GM19043 (cell line): ENCODE results near the gene CAGE1.
A peak's percentile ranks its signal among the peaks of the same experiment; 100 is the strongest.

Experiments
- ATAC-seq: cut with Tn5 transposase; IDR thresholded peaks from one replicate; pipeline ENCODE4 v1.9.1; 2021; ENCODE audit warnings: low read depth; ENCODE audit not compliant: unreplicated experiment

The CAGE1 gene

DNA sequence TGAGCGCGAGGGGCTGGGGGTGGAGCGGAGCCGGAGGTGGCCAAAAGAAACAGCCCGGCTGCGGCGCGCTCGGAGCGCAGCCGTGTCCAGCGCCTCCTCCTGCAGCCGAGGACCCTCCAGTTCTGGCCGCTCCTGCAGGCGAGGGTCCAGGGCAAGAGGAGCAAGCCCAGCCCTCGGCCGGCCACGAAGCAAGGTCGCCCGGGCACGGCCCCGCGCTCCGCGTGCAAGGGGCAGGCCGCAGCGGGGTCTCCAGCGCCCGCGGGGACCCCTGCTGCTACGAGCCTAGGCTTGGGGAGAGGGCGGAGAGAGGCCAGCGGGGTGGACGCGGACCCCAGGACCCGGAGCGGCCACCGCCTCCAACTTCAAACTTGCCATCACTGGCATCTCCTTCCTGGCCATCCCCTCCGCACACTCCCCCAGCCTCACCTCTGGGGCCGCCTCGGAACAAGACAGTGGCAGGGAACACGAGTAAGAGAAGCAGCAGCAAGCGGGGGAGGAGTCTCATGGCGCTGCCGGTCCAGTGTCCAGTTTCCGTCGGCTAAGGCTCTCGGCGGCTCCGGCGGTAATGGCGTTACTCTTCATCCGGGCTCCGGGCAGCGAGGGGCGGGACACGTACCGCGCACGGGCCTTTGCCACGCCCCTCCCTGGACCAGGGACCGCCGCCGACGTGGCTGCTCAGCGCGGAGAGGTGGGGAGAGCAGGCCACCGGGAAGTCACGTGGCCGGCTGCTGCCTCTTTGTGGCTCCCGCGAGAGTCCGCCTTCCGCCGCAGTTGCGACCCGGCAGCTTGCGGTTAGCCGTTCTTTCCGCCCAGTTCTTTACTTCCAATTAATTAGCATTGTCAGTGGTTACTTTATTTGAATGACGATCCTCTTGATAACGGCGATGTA is 76.7 kb downstream of the CAGE1 start, which contains the start of gene SSR1:
TSS of gene SSR1 (minus strand) at position 584 of the 889 bp plus-strand sequence. CDS start at position 505, 79 bp downstream.
- ATAC-seq: peak; percentile 97

DNA sequence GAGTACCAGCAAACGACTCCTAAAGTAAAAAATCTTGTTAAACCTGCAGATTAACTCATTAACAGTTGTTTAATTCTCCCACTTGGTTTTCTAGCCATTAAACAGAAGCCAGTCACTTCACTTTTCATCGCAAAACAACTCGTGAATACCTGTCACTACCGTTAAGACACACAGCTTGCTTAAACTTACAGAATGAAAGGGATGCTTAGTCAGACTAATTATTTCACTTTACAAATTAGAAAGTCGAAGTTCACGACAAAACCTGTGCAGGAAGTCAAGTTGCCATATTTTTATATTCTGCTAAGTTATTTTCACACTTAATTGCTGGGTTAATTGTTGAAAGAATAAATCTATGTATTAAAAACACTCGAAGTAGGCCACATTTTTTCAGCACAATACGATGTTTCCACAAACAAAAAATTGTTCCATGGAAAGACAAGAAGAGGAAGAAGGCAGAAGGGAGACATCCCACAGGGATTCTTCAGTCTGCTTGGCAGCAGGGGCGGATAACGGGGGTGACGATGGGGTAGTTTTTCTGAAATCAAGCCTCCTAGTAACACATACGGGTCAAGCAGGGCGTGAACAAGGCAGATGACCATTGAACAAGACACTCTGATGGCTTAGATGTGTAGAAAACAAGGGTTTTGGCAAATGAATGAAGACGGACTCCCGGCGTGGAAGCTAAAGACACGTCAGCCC is 77.5 kb downstream of the CAGE1 start:
- no peak for ATAC-seq

GRCh38 chr6:7311176-7311575 is 78.4 kb downstream of the CAGE1 start:
- no peak for ATAC-seq

- ATAC-seq: no peak
These were observed 80.5 kb downstream of the CAGE1 start for GRCh38 chr6:7309050-7309449.

- no peak for ATAC-seq
These were observed 82.0 kb downstream of the CAGE1 start for GRCh38 chr6:7307533-7307932.

DNA sequence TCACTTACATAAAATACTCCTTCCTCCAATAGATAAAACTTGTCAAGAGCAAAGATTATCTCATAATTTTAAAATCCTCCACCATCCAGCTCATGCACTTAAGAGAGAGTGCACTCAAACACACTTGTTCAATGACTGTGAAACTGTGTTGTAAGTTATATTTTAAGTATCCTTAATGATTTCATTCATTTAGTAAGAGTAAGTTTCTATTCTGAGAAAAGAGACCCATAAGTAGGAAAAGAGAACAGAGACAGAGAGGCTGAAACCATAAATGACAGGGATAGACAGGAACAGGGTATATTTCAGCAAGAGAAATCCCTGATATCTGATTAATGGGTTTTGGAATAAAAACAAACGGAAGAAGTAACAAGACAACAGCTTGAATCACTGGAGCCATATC is 84.7 kb downstream of the CAGE1 start:
- ATAC-seq: no peak

- ATAC-seq: no peak
These were observed 87.8 kb downstream of the CAGE1 start for GRCh38 chr6:7301702-7302101.

DNA sequence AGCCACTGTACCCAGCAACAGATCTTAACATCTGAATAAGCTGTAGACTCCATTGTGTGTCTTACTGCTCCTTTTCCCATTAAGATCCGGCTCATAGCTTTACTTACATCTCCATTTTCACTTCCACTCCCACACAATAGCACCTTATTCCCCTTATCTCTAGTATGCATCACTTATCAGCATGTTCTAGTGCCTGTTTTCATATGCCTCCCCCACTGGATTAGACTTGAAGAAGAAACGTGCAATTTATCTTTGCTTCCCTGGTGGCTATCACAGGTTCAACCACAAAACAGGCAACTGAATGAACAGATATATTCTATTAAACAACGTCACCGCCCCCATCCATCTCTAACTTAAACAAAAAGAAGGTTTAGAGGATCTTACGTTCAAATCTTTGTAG is 88.6 kb downstream of the CAGE1 start:
- no peak for ATAC-seq

DNA sequence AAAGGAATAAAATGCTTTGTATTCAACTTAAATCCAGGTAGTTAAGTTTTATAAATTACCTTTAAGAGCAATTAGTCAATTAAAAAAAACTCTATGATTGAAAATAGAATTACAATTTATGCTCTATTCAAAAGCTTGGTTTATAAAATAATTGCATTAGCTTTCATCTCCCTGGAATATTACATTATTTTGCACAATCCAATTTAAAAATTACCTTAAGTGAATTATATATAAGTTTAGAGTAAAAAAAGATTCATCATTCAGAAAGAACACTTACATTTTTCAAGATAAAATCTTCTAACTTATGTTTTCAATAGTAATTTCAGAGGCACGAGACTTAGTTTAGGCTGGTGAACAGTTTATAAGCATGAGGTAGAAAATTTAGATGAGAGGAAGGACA is 91.4 kb downstream of the CAGE1 start:
- no peak for ATAC-seq

DNA sequence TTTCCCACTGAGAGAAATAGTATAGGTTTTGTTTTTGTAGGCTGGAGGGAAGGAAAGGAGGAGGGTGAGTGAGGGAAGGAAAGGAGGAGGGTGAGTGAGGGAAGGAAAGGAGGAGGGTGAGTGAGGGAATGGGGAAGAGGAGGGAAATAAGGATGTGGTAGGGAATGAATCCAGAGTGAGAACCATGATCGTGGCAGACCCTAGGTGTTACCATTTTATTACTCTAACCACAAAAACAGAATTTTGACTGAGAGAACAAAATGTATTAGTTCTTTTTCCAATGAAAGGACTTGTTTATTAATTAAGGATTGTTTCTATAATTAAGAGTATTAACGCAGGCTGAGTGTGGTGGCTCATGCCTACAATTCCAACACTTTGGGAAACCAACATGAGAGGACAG is 92.9 kb downstream of the CAGE1 start:
- no peak for ATAC-seq

DNA sequence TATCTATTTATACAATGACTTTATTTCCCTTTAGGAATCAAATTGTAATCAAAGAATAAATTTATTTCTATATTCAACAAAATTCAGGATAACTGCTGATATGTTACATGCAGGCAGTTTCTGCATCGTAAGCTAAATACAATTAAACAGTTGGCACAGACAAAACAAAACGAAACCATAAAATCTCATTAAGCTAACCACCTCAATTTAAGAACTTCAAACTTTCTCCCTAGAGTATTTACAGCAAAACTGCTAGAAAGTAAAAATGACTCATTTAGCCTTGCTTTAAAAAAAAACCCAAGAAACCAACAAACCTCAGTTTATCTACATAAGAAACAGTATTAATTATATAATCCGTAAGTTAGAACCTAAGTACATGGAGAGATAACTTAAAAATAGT is 93.6 kb downstream of the CAGE1 start:
- no peak for ATAC-seq

DNA sequence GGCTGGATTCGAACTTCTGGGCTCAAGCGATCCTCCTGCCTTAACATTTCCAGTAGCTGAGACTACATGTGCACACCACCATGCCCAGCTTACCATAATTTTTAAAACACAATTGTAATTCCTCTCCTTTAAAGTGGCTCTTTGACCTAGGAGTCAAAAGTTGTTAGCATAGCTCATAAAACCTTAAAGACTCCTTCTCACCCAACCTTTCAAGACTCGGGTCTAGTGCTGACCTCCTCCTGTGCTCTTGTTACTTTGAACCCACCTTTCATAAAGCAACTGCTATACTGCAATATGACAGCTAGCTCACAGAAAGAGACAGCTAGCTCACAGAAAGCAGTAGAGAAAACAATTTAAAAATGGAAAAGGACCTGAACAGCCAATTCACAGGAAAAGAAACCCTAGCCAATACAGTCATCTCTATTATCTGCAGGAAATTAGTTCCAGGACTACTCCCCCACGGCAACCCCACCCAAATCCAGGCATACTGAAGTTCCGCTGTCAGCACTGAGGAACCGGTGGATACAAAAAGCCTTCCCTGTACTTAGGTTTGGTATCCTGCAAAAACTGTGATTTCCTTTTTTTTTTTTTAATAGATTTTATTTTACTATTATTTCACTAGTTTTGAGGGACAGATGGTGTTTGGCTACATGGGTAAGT is 96.8 kb downstream of the CAGE1 start:
- no peak for ATAC-seq

GRCh38 chr6:7290079-7290478 is 99.5 kb downstream of the CAGE1 start:
- no peak for ATAC-seq

GRCh38 chr6:7285416-7285815 is 104.1 kb downstream of the CAGE1 start:
- no peak for ATAC-seq

DNA sequence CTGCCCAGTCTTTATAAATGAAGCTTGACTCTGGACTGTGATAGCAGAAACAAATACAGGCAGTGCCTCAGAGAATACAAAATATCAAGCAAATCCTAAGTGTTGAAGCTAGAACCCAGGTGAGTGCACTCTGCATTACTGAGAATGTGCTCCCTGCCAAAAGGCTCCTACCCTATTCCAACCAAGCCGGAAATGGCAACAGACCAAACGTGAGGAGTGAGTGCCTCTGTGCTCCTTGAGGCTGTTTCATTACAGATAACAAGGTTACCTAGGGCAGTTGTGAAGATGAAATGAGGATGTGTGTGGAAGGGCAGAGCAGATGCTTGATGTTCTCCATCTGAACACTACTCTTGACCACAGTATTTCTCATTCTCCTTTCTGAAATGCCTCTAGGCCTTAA is 105.9 kb downstream of the CAGE1 start:
- no peak for ATAC-seq

DNA sequence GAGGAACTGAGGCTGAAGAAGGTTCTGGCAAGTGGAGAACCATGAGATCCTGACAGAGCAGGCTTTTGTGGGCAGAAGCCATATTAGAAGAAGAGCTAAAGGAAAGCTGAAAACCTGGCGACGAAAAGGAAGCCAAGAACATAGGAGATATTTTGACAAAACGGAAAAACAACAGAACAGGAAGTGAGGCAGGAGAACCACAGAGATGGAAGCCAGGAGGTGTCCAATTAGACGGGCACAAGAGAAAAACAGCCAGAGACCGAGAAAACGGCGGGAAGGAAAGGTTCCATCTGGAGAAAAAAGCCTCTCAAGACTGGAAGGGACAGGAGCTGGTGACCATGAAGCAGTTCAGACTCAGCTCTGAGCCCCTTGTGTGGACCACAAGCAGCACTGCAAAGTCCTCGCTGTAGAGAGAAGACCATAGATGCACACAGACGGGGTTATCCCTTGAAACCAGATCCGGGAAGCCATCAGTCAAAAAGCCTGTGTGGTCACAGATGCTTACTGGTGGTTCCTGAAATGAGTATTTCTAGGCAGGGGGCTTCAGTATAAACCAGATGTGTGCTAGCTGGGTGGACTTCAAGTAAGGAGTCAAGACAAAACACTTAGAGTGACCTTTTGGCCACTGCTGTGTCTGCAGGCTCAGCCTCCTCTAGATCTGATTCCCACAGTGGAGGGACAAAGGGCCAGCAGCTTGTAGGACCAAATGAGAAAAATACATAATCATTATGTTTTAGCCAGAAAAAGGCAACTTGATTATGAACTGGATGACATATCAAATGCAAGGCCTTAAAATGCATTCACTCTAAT is 107.2 kb downstream of the CAGE1 start:
- ATAC-seq: no peak
